GM12878 (cell line): ENCODE results near the gene TSEN34. TPM values are rescaled to one million over a fixed set of nuclear protein-coding genes. Genes with fewer than 3 reads are reported as not detected.

Source experiments
- ATAC-seq: fragments of 200-7000 bp; cut with Tn5 transposase; 3 replicates; pipeline ENCODE4 v1.9.1; 2020; ENCODE audit warnings: mild to moderate bottlenecking, moderate library complexity
- BruUV-seq: library from RNA; stranded (reverse); fragments of 400-500 nt; replicated peaks from 2 replicates; lab custom pipeline; 2021; lab: Mats Ljungman, UMichigan
- CTCF ChIA-PET: fragments of 300-600 bp; sonication (Branson Sonifier 250); formaldehyde crosslinking; extraction: SDS; loops from one replicate; lab custom pipeline; 2021; ENCODE audit warnings: inconsistent platforms; lab: Yijun Ruan, JAX
- POLR2A ChIA-PET: fragments of 350-600 bp; formaldehyde crosslinking; extraction: SDS; loops from one replicate; lab custom pipeline; 2021; ENCODE audit warnings: inconsistent platforms; lab: Charles Lee
- RAD21 ChIA-PET: fragments of 300-600 bp; sonication (Branson Sonifier 250); formaldehyde crosslinking; loops from one replicate; lab custom pipeline; 2023; ENCODE audit warnings: antibody characterized with exemption; ENCODE audit not compliant: unreplicated experiment; lab: Charles Lee
- SMC1A ChIA-PET: fragments of 300-600 bp; sonication (Branson Sonifier 250); formaldehyde crosslinking; loops from one replicate; lab custom pipeline; 2023; ENCODE audit not compliant: unreplicated experiment, uncharacterized antibody; lab: Charles Lee
- DNase-seq: peaks from one replicate; pipeline ENCODE4 v3.0.0-alpha.2; 2011; ENCODE audit warnings: low read depth, low spot score
- FAIRE-seq: peaks from 3 replicates; lab custom pipeline; 2011; peaks lifted over from hg19 to GRCh38; lab: Jason Lieb, UNC
- H2AFZ ChIP-seq: 2 replicates; pipeline ENCODE4 v1.6.0; 2011; ENCODE audit warnings: low read depth, low read length, control low read depth; ENCODE audit not compliant: control insufficient read depth
- H3K27ac ChIP-seq: 2 replicates; pipeline ENCODE4 v1.5.1; 2011; ENCODE audit warnings: control low read depth; ENCODE audit not compliant: control insufficient read depth, insufficient read depth
- H3K27me3 ChIP-seq, 2 experiments: replicated peaks in 1 of 2; 2 replicates each; pipeline versions ENCODE4 v1.6.0 to v1.6.1; 2011; ENCODE audit warnings: low read length in 1 of 2; ENCODE audit not compliant: control insufficient read depth in 2 of 2, insufficient read depth in 2 of 2
- H3K36me3 ChIP-seq, 2 experiments: 2 replicates each; pipeline ENCODE4 v1.5.1; 2011; ENCODE audit warnings: low read length in 1 of 2; ENCODE audit not compliant: control insufficient read depth in 2 of 2, insufficient read depth in 2 of 2
- H3K4me1 ChIP-seq: 2 replicates; pipeline ENCODE4 v1.6.1; 2011; ENCODE audit warnings: mild to moderate bottlenecking, low read length, moderate library complexity, mixed read lengths; ENCODE audit not compliant: control insufficient read depth, insufficient read depth
- H3K4me2 ChIP-seq: 2 replicates; pipeline ENCODE4 v1.6.0; 2011; ENCODE audit warnings: control low read depth; ENCODE audit not compliant: control insufficient read depth, insufficient read depth
- H3K4me3 ChIP-seq: fragments of 200-600 bp; sonication (generic); 2 replicates; pipeline ENCODE4 v1.5.1; 2016
- H3K79me2 ChIP-seq: 2 replicates; pipeline ENCODE4 v1.6.0; 2011; ENCODE audit warnings: low read length; ENCODE audit not compliant: control insufficient read depth, insufficient read depth
- H3K9ac ChIP-seq: 2 replicates; pipeline ENCODE4 v1.8.0; 2011; ENCODE audit warnings: low read length, control low read depth, mixed read lengths; ENCODE audit not compliant: control insufficient read depth, insufficient read depth
- H3K9me3 ChIP-seq: replicated peaks from 3 replicates; pipeline ENCODE4 v1.5.1; 2011; ENCODE audit warnings: mild to moderate bottlenecking, low read length; ENCODE audit not compliant: control insufficient read depth, insufficient read depth
- H4K20me1 ChIP-seq: 2 replicates; pipeline ENCODE4 v1.6.0; 2011; ENCODE audit not compliant: control insufficient read depth, insufficient read depth
- CEBPB ChIP-seq, 2 experiments: fragments of 150-350 bp in 1 of 2; IDR thresholded peaks; 2 replicates each; pipeline ENCODE4 v1.6.1; 2012 to 2014; ENCODE audit warnings: low read depth in 2 of 2, low read length in 2 of 2, borderline replicate concordance in 1 of 2, inconsistent platforms in 1 of 2
- PAX8 ChIP-seq: fragments of 450-650 bp; IDR thresholded peaks from 2 replicates; pipeline ENCODE4 v1.6.1; 2017; ENCODE audit warnings: mild to moderate bottlenecking, moderate library complexity
- WGBS: methylation state at CpG from one replicate; pipeline ENCODE4 v1.1.6; 2016; ENCODE audit warnings: low lambda C conversion rate; ENCODE audit not compliant: insufficient replicate concordance, insufficient coverage; ENCODE audit errors: missing lambda C conversion rate; 5-methylcytosine and 5-hydroxymethylcytosine counted together
- in situ Hi-C: fragments of 300-500 bp; cut with MboI; formaldehyde crosslinking; loops from 9 replicates; pipeline ENCODE4 v1.14.3; 2018; ENCODE audit warnings: mixed read lengths
- intact Hi-C: fragments of 100-400 bp; cut with micrococcal nuclease; formaldehyde crosslinking; loops from one replicate; pipeline ENCODE4 v1.14.2; 2022; ENCODE audit not compliant: unreplicated experiment
- polyA plus RNA-seq, 11 experiments: library from polyadenylated mRNA; depleted of rRNA in 4 of 11; unstranded in 6 of 11; stranded (reverse) in 5 of 11; fragments of >200 nt; fragmentation: Nextera tagmentation in 4 of 11; fragmentation: Illumina TruSeq in 1 of 11; extraction: Ambion mirVana in 4 of 11; extraction: Trizol in 1 of 11; gene quantifications; 1 replicate in 1 of 11; 2 replicates in 10 of 11; pipeline versions ENCODE4 v1.2.1 to v1.2.3, GENCODE V29; 2011 to 2016; ENCODE audit warnings: inconsistent platforms in 2 of 11, missing spikeins in 2 of 11, low read depth in 1 of 11
- total RNA-seq, 4 experiments: library from RNA; depleted of rRNA in 3 of 4; stranded (reverse); fragments of >200 nt in 3 of 4; fragmentation: Illumina TruSeq in 1 of 4; extraction: Trizol in 1 of 4; gene quantifications; 2 replicates each; pipeline versions ENCODE4 v1.2.1 to v1.2.3, GENCODE V29; 2013 to 2021
- TF ChIP-seq, protein P1 (sequence below): fragments of 150-350 bp; IDR thresholded peaks from 2 replicates; pipeline ENCODE4 v1.6.1; 2016; ENCODE audit warnings: low read depth, low read length

TSEN34 gene
- total and polyA plus RNA-seq, 10 of the 15 experiments (the other 5 are each of a cell fraction or from before 2014, with no cell fraction given): 1.0 to 35.9 (median 16.8) TPM

DNA sequence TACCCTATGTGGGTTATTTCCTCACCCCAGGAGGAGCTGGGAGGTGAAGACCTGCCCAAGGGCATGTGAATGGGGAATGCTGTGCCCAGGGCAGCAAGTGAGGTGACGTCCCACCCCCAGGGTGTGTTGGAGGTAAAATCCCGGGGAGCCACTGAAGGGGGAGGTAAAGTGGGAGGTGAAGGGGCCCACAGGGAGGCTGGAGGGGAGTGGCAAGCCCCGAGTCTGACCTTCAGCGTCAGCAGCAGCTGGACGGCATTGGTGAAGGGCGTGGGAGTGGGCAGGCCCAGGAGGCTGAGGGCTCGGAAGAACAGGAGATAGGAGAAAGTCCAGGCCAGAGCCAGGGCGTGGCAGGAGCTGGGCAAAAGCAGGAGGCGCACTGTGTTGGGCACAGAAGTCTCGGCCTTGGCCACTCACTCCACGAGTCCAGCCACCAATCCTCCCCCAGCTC, 4.2 kb upstream of the TSEN34 start:
- WGBS: 88% methylated on average over 11 of the region's 11 CpGs
- ChIA-PET RAD21 (no interaction called here), SMC1A (no interaction called here), POLR2A (no interaction called here), CTCF (interaction anchor here (1.8 to 3.9 kb wide), 3 partner anchors 27 to 204 kb away, joined by 4 to 21 read pairs (median 17); partner anchors contain the start of gene LENG1)
- no TSS peak for BruUV-seq
- no peaks in the 10 kb centered on the region for H4K20me1 ChIP-seq
- DNase-seq: no peak
- H3K4me1 ChIP-seq: peaks cover 10% of the 10 kb centered on the region
- no peaks in the 10 kb centered on the region for H3K36me3 ChIP-seq
- peaks cover 14% of the 10 kb centered on the region for H3K79me2 ChIP-seq
- no peak for FAIRE-seq
- no peak overlapping the region for H2AFZ ChIP-seq
- no peak overlapping the region for H3K4me2 ChIP-seq
- no peak overlapping the region for H3K9ac ChIP-seq
- TF ChIP-seq PAX8: no peak
- TF ChIP-seq, protein P1, sequence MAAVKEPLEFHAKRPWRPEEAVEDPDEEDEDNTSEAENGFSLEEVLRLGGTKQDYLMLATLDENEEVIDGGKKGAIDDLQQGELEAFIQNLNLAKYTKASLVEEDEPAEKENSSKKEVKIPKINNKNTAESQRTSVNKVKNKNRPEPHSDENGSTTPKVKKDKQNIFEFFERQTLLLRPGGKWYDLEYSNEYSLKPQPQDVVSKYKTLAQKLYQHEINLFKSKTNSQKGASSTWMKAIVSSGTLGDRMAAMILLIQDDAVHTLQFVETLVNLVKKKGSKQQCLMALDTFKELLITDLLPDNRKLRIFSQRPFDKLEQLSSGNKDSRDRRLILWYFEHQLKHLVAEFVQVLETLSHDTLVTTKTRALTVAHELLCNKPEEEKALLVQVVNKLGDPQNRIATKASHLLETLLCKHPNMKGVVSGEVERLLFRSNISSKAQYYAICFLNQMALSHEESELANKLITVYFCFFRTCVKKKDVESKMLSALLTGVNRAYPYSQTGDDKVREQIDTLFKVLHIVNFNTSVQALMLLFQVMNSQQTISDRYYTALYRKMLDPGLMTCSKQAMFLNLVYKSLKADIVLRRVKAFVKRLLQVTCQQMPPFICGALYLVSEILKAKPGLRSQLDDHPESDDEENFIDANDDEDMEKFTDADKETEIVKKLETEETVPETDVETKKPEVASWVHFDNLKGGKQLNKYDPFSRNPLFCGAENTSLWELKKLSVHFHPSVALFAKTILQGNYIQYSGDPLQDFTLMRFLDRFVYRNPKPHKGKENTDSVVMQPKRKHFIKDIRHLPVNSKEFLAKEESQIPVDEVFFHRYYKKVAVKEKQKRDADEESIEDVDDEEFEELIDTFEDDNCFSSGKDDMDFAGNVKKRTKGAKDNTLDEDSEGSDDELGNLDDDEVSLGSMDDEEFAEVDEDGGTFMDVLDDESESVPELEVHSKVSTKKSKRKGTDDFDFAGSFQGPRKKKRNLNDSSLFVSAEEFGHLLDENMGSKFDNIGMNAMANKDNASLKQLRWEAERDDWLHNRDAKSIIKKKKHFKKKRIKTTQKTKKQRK: no peak
- TF ChIP-seq CEBPB (IDR thresholded peaks at IDR 0.05; ENCODE audit: borderline replicate concordance in 1 of 2, low read depth in 2 of 2, low read length in 2 of 2): no peak
- no peak for ATAC-seq
- H3K4me3 ChIP-seq: no peak overlapping the region
- intact Hi-C loops (no loop called here), in situ Hi-C loops (no loop called here)
- no peak overlapping the region for H3K27ac ChIP-seq
- no peaks in the 10 kb centered on the region for H3K27me3 ChIP-seq
- H3K9me3 ChIP-seq: no peaks in the 10 kb centered on the region
